Mesendoderm (in vitro differentiated cells): ENCODE results near the gene STX1B.
"Not testable (repeated sequence)": the region's sequence is repeated elsewhere in the genome, so short reads cannot be mapped to it uniquely, and the experiment has no call there.

ENCODE experiments used
- DNase-seq: peaks from one replicate; pipeline ENCODE4 v3.0.0; 2013
- H2AK5ac ChIP-seq: 2 replicates; pipeline ENCODE4 v1.6.1; 2013; ENCODE audit warnings: low read length, inconsistent platforms
- H2BK120ac ChIP-seq: 2 replicates; pipeline ENCODE4 v1.6.1; 2013; ENCODE audit warnings: low read depth, mild to moderate bottlenecking, low read length, moderate library complexity, mixed read lengths
- H2BK15ac ChIP-seq: replicated peaks from 2 replicates; pipeline ENCODE4 v1.6.1; 2013; ENCODE audit warnings: low read depth, mild to moderate bottlenecking, moderate library complexity
- H2BK5ac ChIP-seq: 2 replicates; pipeline ENCODE4 v1.6.1; 2013; ENCODE audit warnings: low read length, inconsistent platforms
- H3K18ac ChIP-seq: 2 replicates; pipeline ENCODE4 v1.6.1; 2013; ENCODE audit warnings: mild to moderate bottlenecking, low read length, mixed read lengths
- H3K23ac ChIP-seq: one replicate; pipeline ENCODE4 v1.6.1; 2013; ENCODE audit warnings: low read length
- H3K27ac ChIP-seq: 2 replicates; pipeline ENCODE4 v1.5.1; 2013; ENCODE audit warnings: low read depth, mild to moderate bottlenecking, inconsistent platforms, low read length, moderate library complexity
- H3K27me3 ChIP-seq: 2 replicates; pipeline ENCODE4 v1.6.1; 2013; ENCODE audit warnings: low read length, control low read depth, mild to moderate bottlenecking, inconsistent platforms; ENCODE audit not compliant: insufficient read depth, poor library complexity
- H3K36me3 ChIP-seq: 2 replicates; pipeline ENCODE4 v1.6.1; 2013; ENCODE audit warnings: low read length, inconsistent platforms; ENCODE audit not compliant: control insufficient read depth, insufficient read depth
- H3K4ac ChIP-seq: one replicate; pipeline ENCODE4 v1.6.1; 2013; ENCODE audit warnings: low read depth, mild to moderate bottlenecking, low read length, moderate library complexity
- H3K4me1 ChIP-seq: 2 replicates; pipeline ENCODE4 v1.6.1; 2013; ENCODE audit warnings: low read depth, low read length, inconsistent platforms; ENCODE audit not compliant: control insufficient read depth
- H3K4me2 ChIP-seq: 2 replicates; pipeline ENCODE4 v1.6.1; 2013; ENCODE audit warnings: low read length
- H3K4me3 ChIP-seq: 2 replicates; pipeline ENCODE4 v1.5.1; 2013; ENCODE audit warnings: mild to moderate bottlenecking, low read length
- H3K56ac ChIP-seq: one replicate; pipeline ENCODE4 v1.6.1; 2013; ENCODE audit warnings: low read length
- H3K79me1 ChIP-seq: 2 replicates; pipeline ENCODE4 v1.6.1; 2013; ENCODE audit warnings: low read length, inconsistent platforms
- H3K79me2 ChIP-seq: 2 replicates; pipeline ENCODE4 v1.6.1; 2013; ENCODE audit warnings: mild to moderate bottlenecking, low read length; ENCODE audit not compliant: control insufficient read depth, insufficient read depth
- H3K9ac ChIP-seq: 2 replicates; pipeline ENCODE4 v1.6.1; 2013; ENCODE audit warnings: low read length, inconsistent platforms
- H4K5ac ChIP-seq: one replicate; pipeline ENCODE4 v1.6.1; 2013; ENCODE audit warnings: low read length
- H4K8ac ChIP-seq: one replicate; pipeline ENCODE4 v1.6.1; 2013; ENCODE audit warnings: low read depth, mild to moderate bottlenecking, control low read depth, low read length, moderate library complexity
- WGBS: extraction: QIAGEN DNeasy Blood & Tissue Kit; methylation state at CpG from one replicate; pipeline ENCODE4 v1.1.7; 2013; ENCODE audit warnings: low lambda C conversion rate, missing lambda C conversion rate; ENCODE audit not compliant: insufficient coverage; ENCODE audit errors: extremely low coverage; 5-methylcytosine and 5-hydroxymethylcytosine counted together

Gene STX1B

GRCh38 chr16:31023252-31023602 is 12.8 kb upstream of the STX1B start:
- no peak overlapping the region for H3K56ac ChIP-seq
- H3K18ac ChIP-seq = no peak overlapping the region
- no CpG with 5 or more reads among the region's 4 CpGs for WGBS
- no peak overlapping the region for H3K4ac ChIP-seq
- H2BK15ac ChIP-seq = no peak overlapping the region
- H3K79me1 ChIP-seq = no peaks in the 10 kb centered on the region
- no peak for DNase-seq
- H3K27me3 ChIP-seq = no peaks in the 10 kb centered on the region
- H3K36me3 ChIP-seq = no peaks in the 10 kb centered on the region
- no peaks in the 10 kb centered on the region for H3K79me2 ChIP-seq
- no peak overlapping the region for H2BK120ac ChIP-seq
- no peak overlapping the region for H3K9ac ChIP-seq
- no peak overlapping the region for H4K5ac ChIP-seq
- no peak overlapping the region for H4K8ac ChIP-seq
- H2BK5ac ChIP-seq = no peak overlapping the region
- no peak overlapping the region for H3K27ac ChIP-seq
- no peak overlapping the region for H3K4me2 ChIP-seq
- no peak overlapping the region for H3K4me3 ChIP-seq
- no peak overlapping the region for H3K23ac ChIP-seq
- no peak overlapping the region for H2AK5ac ChIP-seq
- no peaks in the 10 kb centered on the region for H3K4me1 ChIP-seq

- no peak for DNase-seq
- WGBS = no CpG with 5 or more reads among the region's 12 CpGs
Observed at GRCh38 chr16:31022544-31023251, 12.3 kb upstream of the STX1B start.

GRCh38 chr16:31020536-31020935 is 10.1 kb upstream of the STX1B start:
- no peaks in the 10 kb centered on the region for H3K27me3 ChIP-seq
- H3K4ac ChIP-seq = no peak overlapping the region
- H3K56ac ChIP-seq = no peak overlapping the region
- no peak overlapping the region for H3K27ac ChIP-seq
- H2BK120ac ChIP-seq = no peak overlapping the region
- no peak overlapping the region for H2BK15ac ChIP-seq
- H3K79me1 ChIP-seq = no peaks in the 10 kb centered on the region
- no peaks in the 10 kb centered on the region for H3K36me3 ChIP-seq
- H2BK5ac ChIP-seq = no peak overlapping the region
- no peak overlapping the region for H4K5ac ChIP-seq
- H3K9ac ChIP-seq = no peak overlapping the region
- H2AK5ac ChIP-seq = no peak overlapping the region
- H3K23ac ChIP-seq = no peak overlapping the region
- H3K4me2 ChIP-seq = no peak overlapping the region
- H3K79me2 ChIP-seq = no peaks in the 10 kb centered on the region
- H3K4me3 ChIP-seq = no peak overlapping the region
- no peak overlapping the region for H3K18ac ChIP-seq
- WGBS = no CpG with 5 or more reads among the region's 3 CpGs
- no peak for DNase-seq
- no peaks in the 10 kb centered on the region for H3K4me1 ChIP-seq
- no peak overlapping the region for H4K8ac ChIP-seq

More at GRCh38 chr16:31022544-31023251, 12.3 kb upstream of the STX1B start:
- no peak overlapping the region for H3K9ac ChIP-seq
- H3K56ac ChIP-seq = no peak overlapping the region
- H3K4me3 ChIP-seq = no peak overlapping the region
- no peak overlapping the region for H2AK5ac ChIP-seq
- no peaks in the 10 kb centered on the region for H3K79me2 ChIP-seq
- H3K23ac ChIP-seq = no peak overlapping the region
- H3K27me3 ChIP-seq = no peaks in the 10 kb centered on the region
- H3K18ac ChIP-seq = no peak overlapping the region
- H3K4me2 ChIP-seq = no peak overlapping the region
- H3K4me1 ChIP-seq = no peaks in the 10 kb centered on the region
- no peak overlapping the region for H3K27ac ChIP-seq
- H2BK5ac ChIP-seq = no peak overlapping the region
- H2BK120ac ChIP-seq = no peak overlapping the region
- H4K8ac ChIP-seq = no peak overlapping the region
- no peak overlapping the region for H2BK15ac ChIP-seq
- no peak overlapping the region for H4K5ac ChIP-seq
- no peaks in the 10 kb centered on the region for H3K36me3 ChIP-seq
- H3K79me1 ChIP-seq = no peaks in the 10 kb centered on the region
- H3K4ac ChIP-seq = no peak overlapping the region

- not testable (repeated sequence) for H3K9ac ChIP-seq, H3K56ac ChIP-seq, H3K79me1 ChIP-seq, H3K79me2 ChIP-seq, H2BK120ac ChIP-seq, H4K8ac ChIP-seq, H2BK5ac ChIP-seq, H3K4ac ChIP-seq, H3K18ac ChIP-seq, H3K27me3 ChIP-seq, H3K23ac ChIP-seq, H4K5ac ChIP-seq, H3K36me3 ChIP-seq, DNase-seq, H3K4me1 ChIP-seq, H3K4me2 ChIP-seq, H3K4me3 ChIP-seq, H2AK5ac ChIP-seq, H2BK15ac ChIP-seq, H3K27ac ChIP-seq
- no CpG with 5 or more reads among the region's 10 CpGs for WGBS
Observed at GRCh38 chr16:31017756-31018155, 7.3 kb upstream of the STX1B start.

GRCh38 chr16:31016018-31016417 is 5.6 kb upstream of the STX1B start:
- WGBS = no CpG with 5 or more reads among the region's 6 CpGs
- no peak overlapping the region for H2BK120ac ChIP-seq
- H3K27me3 ChIP-seq = no peaks in the 10 kb centered on the region
- no peak overlapping the region for H2AK5ac ChIP-seq
- no peaks in the 10 kb centered on the region for H3K79me2 ChIP-seq
- no peaks in the 10 kb centered on the region for H3K4me1 ChIP-seq
- no peak overlapping the region for H3K4ac ChIP-seq
- H2BK15ac ChIP-seq = no peak overlapping the region
- no peak overlapping the region for H3K9ac ChIP-seq
- no peak overlapping the region for H2BK5ac ChIP-seq
- H4K5ac ChIP-seq = no peak overlapping the region
- DNase-seq = no peak
- no peak overlapping the region for H3K4me3 ChIP-seq
- H3K36me3 ChIP-seq = no peaks in the 10 kb centered on the region
- H3K56ac ChIP-seq = no peak overlapping the region
- H3K4me2 ChIP-seq = no peak overlapping the region
- no peak overlapping the region for H3K18ac ChIP-seq
- H3K27ac ChIP-seq = no peak overlapping the region
- no peaks in the 10 kb centered on the region for H3K79me1 ChIP-seq
- H3K23ac ChIP-seq = no peak overlapping the region
- H4K8ac ChIP-seq = no peak overlapping the region

GRCh38 chr16:31013292-31013691 is 2.9 kb upstream of the STX1B start:
- H3K56ac ChIP-seq, H2AK5ac ChIP-seq, H3K4ac ChIP-seq, DNase-seq, H2BK5ac ChIP-seq, H3K4me1 ChIP-seq, H2BK15ac ChIP-seq, H3K9ac ChIP-seq, H3K36me3 ChIP-seq, H3K23ac ChIP-seq, H3K4me3 ChIP-seq, H3K79me1 ChIP-seq, H3K4me2 ChIP-seq, H3K27me3 ChIP-seq, H3K18ac ChIP-seq, H3K27ac ChIP-seq, H2BK120ac ChIP-seq, H3K79me2 ChIP-seq, H4K8ac ChIP-seq, H4K5ac ChIP-seq: not testable (repeated sequence)
